ENCODE results near the gene SDHB.
"Not testable (repeated sequence)": the region's sequence is repeated elsewhere in the genome, so short reads cannot be mapped to it uniquely, and the experiment has no call there.

Gene SDHB

DNA sequence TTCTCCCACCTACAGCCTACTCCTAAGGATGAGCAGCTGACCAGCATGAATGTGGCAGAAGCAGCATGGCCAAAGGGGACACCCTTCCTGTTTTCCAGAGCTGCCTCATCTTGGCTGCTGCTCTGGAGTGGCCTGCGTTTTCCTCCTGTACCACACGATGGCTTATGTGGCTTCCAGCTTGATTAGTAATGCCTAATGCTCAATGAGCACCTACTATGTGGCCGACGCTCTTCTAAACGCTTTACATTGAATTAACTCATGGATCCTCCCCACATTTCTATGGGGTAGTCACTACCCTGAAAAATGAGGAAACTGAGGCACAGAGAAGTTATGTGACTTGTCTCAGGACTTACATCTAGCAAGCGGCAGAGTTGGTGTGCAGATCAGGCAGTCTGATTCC, 18.0 kb upstream of the SDHB start:
- DNase-seq, result no peak

DNA sequence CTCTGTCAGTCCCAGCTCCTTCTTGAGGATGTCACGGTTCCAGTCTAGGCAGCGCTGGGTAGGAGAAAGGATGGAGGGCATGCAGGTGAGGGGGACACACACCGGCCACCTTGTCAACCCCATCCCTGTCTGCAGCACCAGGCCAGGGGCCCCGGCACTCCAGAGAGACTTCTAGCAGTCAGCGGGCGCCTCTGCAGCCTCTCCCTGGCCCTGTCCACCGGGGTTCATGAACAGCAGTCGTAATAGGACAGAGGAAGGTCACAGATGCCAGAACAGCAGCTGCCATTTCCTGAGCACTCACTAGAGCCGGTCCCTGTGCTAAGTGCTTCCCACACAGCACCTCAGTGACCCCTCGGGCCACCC, 16.3 kb upstream of the SDHB start:
- DNase-seq, result no peak

DNA sequence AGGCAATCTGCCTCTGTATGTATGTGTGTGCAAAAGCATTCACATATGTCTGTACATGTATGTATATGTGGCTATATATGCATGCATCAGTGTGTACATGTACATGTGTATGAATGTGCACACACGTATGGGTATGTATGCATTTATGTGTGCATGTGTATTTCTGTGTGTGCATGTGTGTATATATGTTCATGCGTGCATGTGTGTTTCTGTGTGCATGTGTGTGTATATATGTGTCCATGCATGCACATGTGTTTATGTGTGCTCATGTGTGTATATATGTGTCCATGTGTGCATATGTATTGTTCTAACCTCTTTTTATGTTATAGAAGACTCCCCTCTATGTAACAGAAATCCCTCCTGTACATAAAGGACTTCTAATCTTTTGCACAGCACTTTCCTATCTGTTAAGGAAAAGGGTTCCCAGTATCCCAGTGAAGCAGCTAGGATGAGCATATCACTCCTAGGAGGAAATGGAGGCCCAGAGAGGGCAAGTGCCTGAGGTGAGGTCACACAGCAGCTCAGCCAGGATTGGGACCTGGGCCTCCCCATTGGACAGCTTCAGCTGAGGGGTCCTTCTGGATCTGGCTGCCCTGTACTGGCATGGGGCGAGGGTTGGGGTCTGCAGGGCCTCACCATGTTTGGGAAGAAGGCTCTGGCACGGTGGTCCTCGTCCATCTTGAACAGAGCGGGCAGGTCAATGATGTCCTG, 15.8 kb upstream of the SDHB start:
- no peak for DNase-seq

DNA sequence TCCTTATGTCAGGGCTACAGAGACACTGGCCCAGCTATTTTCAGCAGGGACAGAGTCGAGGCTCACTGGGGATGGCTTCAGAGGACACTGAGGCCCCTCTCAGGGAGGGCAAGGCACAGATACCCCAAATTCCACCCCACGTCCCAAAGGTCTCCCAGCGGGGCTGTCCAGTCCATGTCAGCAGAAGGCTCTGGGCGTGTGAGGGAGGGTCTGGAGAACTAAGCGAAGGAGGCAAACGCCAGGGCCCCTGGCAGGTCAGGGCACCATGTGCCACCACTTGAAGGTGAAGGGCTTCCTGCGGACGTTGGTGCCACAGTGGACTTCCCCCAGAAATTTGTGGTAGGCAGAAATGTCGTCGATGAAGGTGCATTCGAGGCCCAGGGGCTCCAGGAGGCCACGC, 15.0 kb upstream of the SDHB start:
- DNase-seq, result no peak

DNA sequence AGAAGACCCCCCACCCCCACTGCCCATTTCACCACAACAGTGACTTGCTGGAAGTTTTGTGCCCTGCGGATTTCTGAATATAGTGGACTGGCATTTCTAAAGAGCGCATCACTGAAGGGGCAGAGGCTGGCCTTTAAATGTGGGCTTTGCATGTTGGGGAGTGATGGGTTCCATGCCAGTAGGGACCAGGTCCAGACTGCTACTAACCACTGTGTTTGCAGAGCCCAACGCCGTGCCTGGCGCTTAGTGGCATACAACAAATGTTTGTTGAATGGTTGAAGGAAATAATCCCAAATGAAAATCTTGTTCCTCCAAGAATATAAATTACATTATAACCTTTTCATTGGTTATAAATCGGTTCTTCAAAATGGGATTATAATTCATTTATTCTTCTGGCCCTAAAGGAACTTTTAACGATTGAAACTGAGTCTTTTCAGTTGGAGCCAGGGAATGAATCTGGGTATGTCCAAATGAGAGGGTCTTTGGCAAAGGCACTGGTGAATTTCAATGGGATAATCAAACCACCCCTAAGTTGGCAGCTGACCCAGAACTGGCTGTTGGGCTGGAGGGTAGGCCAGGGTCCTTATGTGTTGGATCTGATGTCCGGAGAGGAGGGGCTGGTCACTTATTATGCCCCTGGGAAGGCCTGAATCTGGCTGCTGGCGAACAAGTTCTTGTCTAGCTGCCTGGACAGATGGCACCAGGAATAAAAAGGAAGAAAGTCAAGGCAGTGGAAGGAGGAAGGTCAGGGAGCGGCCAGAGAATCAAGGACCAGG, 13.8 kb upstream of the SDHB start:
- DNase-seq, result no peak

DNA sequence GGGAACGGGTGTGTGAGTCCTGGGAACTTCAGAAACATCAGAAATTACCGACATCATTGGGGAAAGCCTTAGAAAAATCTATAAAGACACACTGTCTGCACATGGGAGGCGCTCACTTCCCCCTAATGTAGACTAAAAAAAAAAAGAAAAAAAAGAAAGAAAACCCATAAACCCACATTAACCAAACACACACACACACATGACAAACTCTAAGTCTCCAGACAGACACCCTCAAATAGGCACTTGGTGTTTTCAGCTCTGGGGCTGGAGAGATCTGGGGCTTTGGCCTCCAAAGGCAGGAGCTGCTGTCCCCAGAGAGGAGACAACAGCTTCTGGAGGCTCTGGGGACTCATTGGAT, 13.2 kb upstream of the SDHB start:
- DNase-seq, result no peak

DNA sequence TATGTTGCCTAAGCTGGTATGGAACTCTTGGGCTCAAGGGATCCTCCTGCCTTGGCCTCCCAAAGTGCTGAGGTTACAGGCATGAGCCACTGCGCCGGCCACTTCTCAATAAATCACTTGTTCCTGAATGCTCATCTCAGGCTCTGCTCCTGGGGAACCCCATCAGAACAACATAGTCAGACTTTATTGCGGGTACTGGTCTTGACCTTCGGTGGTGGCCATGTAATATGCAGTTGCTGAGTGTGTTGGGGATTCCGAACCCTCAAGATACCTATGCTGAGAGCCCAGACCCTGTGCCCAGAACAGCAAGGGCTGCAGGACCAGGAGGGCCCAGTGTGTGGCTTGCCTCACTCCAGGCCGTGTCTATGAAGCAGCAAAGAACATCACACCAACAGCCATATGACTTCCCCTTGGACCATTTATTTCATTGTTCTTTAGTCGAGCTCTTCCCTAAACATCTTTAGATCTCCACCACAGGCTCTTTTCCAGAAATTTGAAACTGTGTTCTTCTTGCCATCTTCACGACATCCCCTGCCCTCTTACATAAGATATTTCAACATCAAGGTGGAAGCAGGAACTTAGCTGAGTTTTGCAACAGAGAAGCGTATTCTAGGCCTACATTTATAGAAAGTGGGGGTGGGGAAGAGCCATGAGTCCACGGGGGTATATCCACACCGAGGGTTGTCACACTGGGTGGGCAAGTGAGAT, 12.7 kb upstream of the SDHB start:
- no peak for DNase-seq

DNA sequence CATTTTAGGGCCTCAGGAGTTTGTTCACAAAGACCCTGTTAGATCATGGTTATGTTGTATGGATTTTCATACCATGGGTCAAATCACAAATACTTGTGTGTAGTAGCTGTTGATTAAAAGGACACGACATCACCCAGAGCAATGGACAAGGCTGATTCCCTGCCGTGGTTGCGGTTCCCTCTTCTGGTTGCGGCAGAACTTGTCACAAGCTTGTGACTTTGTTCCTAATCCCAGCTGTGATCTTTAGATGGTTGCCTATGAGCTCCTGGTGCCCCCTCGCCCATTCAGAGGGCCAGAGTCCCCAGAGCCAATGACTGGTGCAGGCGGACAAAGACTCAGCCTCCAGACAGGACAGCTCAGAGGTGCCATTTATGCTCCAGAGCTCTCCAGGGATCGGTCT, 11.8 kb upstream of the SDHB start:
- no peak for DNase-seq

DNA sequence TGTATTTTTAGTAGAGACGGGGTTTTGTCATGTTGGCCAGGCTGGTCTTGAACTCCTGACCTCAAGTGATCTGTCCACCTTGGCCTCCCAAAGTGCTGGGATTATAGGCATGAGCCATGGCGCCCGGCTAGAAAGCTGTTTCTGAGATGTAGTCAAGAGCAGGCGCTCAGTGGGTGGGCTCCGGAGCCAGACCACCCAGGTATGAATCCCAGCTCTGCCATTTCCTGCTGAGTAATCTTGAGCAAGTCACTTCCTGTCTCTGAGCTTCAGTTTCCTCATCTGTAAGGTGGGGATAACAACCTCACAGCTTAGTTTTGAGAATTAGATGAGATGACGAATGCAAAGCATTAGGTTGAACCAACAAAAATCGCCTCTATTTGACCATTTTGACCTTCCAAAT, 8.9 kb upstream of the SDHB start:
- not testable (repeated sequence) for DNase-seq

DNA sequence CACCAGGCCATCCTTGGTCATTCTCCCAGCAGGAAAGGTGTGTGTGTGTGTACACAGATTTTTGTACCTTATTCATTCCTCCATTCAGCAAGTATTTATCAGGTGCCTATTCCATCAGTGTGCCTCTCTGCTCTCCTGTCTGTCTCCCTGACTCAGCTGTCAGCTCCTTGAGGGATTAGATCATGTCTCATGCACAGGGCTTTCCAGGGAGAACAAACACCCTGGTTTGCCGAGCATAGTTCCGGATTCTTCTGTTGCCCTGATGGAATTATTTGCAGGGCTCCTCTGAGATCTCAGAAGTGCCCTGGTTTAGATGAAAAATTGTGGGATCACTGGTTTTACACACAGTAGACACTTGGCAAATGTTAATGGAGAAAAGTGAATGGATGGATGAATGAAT, 8.1 kb upstream of the SDHB start:
- DNase-seq, result no peak

DNA sequence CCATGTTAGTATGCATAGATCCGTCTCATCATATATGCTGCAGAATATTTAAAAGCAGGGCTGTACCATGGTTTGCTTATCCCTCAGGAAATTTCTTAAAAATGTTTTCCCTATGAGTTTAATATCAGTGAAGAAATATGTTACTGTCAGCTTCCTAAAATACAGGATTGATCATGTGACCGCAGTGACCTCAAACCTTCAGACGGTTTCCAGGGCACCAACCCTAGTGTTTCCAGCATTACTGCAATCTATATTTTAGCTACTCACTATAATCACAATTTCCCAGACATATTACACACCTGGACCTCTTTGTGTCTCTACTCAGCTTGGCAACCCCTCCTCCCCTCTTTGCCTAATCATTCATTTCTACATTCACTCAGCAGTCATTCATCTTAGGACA, 7.7 kb upstream of the SDHB start:
- no peak for DNase-seq

DNA sequence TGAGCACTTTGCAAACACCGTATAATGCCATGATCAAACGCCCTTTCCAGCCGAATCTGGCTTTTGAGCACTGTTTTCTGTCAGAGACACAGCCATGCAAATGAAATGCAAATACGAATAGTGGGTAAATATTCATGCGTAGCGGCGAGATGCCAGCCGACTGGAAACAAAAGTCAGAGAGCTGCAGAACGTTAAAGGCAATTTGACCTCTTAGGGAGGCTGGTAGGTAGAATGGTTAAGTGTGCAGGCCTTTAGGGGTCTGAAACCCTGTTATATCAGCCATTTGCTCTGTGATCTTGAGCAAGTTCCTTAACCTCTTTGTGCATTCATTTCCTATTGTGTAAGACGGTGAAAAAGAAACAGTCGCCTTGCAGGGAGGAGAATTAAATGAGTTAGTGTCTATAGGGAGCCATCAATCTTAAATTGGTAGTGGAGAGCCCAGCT, 6.5 kb upstream of the SDHB start:
- no peak for DNase-seq

DNA sequence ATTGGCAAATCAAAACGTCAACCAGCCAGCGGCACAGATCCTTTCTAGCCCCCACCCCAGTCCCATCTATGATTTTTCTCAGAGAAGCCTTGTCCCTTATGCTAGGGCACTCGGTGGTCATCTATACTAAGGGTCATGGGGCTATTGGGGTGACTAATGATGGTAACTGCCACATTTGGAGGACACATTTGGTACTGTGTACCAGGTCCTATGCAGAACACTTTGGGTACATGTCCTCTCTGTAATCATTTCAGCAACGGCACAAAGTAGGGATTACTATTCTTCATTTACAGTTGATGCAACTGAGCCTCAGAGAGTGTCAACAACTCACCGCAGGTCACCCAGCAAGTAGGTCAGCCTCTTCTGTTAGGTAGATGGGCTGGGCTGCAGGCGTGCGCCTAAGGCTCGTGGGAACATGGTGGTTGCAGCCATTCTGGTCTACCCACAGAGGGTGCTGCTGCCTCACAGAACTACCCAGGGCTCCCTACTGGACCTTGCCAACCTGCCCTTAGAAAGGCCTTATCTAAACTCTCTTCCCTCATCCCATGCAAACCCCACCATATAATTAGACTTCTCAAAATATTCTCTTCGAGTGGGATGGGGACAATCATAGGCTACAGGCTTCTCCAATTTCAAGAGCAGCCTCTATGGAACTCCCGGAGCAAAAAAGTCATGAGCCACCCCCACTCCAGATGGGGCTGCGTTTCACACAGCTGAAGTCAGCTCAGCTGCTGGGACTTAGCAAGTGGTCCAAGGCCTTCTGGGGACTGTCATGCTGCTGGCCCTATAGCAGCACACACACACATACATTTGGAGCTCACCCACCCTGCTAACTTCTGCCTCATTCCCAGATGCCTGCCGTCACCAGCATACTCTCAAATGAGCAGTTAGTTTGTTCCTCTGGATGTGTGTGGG, 5.8 kb upstream of the SDHB start:
- DNase-seq, result peak; percentile 43

DNA sequence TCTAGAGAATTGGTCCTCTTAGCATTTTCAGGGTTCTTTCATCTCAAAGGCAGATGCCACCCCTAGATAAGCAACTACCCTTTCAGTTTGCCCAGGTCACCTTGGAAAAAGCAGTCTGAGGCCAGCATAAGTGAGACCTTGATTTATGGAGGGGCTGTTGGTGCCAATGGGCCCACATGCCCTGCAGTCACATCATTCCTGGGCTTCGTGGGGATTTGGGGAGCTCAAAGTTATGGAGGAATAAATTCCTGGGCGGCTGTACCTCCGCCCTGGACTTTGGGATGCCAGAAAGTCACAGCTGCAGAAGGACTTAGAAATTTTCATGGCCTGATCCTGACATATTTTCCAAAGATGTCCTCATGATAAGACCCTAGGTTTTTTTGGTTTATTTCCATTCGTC, 2.7 kb upstream of the SDHB start:
- no peak for DNase-seq

DNA sequence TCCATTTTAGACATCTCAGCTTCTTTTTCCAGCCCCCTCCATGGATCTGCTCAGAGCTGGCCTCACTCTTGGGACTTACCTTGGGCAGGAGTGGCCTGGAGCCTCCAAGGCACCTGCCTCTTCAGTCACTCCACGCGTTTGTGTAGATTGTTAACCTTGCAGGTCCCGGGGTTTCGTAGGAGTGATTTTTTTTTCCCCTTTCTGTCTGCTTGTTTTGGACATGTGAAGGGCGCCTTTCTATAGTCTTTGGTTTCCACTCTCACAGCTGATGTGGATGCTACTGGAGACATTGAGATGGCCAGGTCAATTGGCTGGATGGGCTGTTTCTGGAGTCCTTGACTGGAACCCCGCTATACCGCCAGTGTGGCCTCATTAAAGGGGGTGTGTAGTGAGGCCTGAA, 2.0 kb upstream of the SDHB start:
- no peak for DNase-seq

DNA sequence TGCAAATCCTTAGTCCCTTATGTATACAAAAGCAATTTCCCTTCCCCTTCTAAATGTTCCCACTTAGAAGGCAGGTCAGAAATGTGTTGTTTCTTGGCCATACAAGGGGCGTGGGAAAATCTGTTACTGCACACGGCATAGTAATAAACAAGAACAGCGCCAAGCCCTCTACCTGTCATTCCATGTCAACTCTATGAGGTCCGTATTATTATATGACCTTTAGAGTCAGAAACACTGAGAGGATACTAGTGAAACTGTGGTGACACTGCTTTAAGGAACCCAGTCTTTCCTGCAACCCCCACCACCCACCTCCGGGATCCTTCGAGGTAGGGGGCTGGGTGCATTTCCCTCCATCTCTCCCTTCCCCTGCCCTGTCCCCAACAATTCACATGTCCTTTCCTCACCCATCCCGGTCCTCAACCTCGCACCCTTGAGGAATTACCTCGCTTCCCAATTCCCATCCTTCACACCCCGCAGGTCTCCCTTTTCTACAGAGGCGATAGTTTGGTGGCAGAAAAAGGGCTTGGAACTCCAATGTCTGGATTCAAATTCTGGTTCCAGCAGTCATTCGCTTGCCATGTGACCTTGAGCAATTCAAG, 647 bp downstream of the SDHB start:
- no peak for DNase-seq

DNA sequence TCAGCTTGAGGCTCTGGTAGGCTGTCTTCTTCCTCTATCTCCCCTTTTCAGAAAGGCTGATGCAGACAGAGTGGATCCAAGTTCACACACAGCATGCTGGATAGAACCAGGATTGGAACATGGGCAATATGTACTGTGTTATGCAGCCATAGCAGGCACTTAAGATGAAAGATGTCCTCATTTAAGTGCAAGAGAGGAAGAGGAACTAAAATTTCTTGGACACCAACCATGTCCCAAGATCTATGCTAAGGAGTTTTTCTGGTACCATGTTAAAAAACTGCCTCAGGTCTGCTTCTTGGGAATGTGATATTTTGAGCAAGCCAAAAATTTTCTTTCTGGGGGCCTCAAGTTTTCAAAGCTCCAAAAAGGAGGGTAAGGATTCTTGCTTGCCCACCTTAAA, 1.2 kb downstream of the SDHB start:
- no peak for DNase-seq

DNA sequence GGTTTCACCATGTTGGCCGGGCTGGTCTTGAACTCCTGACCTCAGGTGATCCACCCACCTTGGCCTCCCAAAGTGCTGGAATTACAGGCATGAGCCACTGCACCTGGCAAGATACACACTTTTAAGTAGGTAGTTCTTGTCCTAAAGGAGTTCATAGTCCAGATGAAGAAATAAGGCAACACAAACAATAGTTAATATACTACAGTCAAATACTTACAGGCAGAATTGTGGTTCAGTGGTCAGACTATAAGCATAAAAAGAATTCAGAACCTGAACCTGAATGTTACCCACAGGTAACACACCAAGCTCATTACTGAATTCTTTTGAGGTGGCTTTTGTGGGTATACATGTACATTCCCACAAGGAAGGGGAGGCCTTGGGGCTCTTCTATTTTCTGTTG, 1.8 kb downstream of the SDHB start:
- no peak for DNase-seq

DNA sequence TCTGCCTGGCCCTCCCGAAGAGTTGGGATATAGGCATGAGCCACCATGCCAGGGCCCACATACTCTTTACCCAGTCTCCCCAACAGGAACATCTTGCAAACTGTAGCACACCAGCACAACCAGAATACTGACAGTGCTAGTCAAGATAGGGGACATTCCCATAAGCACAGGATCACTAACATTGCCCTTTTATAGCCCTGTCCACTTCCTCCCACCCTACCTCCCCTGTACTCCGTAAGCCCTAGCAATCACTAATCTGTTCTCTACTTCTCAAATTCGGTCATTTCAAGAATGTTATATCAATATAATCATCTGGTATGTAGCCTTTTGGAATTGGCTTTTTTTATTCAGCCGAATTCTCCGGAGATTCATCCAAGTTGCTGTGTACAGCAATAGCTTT, 5.9 kb downstream of the SDHB start:
- DNase-seq, result no peak

DNA sequence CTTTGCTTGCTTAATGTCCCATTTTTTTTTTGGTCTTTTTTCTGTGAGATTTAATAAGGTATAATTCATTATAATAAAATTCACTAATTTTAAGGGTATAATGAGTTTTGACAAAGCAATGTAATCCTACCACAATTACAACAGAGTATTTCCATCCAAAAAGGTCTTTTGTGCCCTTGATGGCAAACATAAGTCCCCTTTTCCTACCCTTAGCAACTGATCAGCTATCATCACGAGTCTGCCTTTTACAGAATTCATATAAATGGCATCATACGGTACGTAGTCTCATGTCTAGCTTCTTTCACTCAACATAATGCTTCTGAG, 7.5 kb downstream of the SDHB start:
- DNase-seq, result no peak

DNA sequence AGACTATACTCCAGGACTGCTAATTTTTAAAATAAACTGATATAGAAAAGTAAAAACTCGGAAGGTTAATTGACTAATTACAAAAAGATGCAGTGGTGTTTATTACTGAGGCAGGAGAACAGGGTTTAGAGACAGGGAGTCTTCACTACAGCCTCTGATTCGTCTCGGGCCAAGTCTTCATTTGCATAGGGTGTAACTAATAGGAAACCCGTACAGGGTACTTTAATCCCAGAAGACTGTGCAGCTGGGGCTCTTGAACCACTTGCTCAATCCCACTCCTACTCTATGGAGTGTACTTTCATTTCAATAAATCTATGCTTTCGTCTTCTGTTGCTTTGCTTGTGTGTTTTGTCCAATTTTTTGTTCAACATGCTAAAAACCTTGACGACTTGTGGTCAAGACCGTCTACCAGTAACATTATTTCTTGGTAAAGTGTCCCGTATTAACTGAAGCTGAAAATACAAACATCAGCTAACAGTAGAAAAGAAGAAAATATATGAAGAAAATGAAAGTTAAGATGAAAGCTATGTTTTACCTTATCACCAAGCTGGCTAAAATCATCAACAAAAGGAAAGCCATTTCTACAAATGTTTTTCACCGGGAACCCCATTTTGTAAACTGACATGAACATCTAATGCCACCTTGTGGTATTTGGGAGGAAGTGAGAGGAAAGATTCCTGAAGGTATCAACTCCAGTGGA, 8.0 kb downstream of the SDHB start:
- no peak for DNase-seq

DNA sequence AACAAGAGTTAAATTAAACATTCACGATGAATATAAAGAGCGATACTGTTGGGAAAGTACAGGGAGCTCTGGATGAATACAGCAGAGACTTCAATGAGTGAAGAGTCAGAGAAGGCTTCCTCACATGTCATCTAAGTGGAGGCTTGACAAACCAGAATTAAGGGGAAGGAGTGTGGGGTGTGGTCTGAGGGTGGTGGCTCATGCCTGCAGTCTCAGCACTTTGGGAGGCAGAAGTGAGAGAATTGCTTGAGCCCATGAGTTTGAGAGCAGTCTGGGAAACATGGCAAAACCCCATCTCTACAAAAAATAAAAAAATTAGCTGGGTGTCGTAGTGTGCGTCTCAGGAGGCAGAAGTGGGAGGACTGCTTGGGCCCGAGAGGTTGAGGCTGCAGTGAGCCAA, 8.7 kb downstream of the SDHB start:
- DNase-seq, result no peak
